LNCAP (cell line): ENCODE measurements around the gene MAG.

Experiments
- CTCF ChIP-seq: fragments of 450-650 bp; IDR thresholded peaks from 2 replicates; pipeline ENCODE4 v1.5.1; 2017; ENCODE audit warnings: mild to moderate bottlenecking

Gene MAG

GRCh38 chr19:35302446-35302845, 10.5 kb downstream of the MAG start:
- TF ChIP-seq CTCF, result no peak

GRCh38 chr19:35303357-35303915, 11.5 kb downstream of the MAG start:
- no peak for TF ChIP-seq CTCF

GRCh38 chr19:35304036-35304435, 12.1 kb downstream of the MAG start:
- TF ChIP-seq CTCF, result no peak

GRCh38 chr19:35305181-35305580, 13.2 kb downstream of the MAG start:
- no peak for TF ChIP-seq CTCF

GRCh38 chr19:35306473-35307246, 14.7 kb downstream of the MAG start:
- TF ChIP-seq CTCF, result no peak

GRCh38 chr19:35307931-35308330, 16.0 kb downstream of the MAG start:
- no peak for TF ChIP-seq CTCF

GRCh38 chr19:35308910-35309309, 16.9 kb downstream of the MAG start:
- no peak for TF ChIP-seq CTCF
